ENCODE measurements around the gene PSME3IP1.

DNA sequence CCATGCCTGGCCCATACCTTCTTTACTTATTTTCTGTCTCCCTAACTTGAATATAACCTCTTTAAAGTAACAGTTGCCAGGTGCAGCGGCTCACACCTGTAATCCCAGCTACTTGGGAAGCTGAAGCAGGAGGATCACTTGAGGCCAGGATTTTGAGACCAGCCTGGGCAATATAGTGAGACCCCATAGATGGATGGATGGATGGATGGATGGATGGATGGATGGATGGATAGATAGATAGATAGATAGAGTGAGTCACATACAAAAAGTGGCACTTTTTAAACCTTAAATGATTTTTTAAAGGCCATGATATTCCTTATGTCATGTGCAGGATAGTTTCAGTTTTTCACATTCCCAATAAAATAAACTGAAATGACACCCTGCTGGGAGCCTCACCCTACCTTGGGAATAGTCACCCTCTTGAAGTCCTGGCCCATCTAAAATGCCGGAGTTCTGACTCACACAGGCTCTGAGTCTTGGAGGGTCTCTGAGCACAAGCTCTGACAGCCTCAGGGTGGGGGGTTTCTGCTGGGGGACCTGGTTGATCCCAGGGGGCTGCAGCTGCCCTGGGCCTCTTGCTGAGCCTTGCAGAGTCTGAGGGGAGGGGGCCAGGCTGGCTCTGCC is 67.3 kb downstream of the PSME3IP1 start:
- TF ChIP-seq CTCF (IDR thresholded peaks at IDR 0.05; ENCODE audit: poor library complexity), result no peak
- TF ChIP-seq EZH2 (IDR thresholded peaks at IDR 0.05; ENCODE audit: borderline replicate concordance), result no peak
- no peak for TF ChIP-seq EZH2phosphoT487 (IDR thresholded peaks at IDR 0.05; ENCODE audit: low read depth, severe bottlenecking, unreplicated experiment)
